Stimulated activated naive B cell treated with anti-CD40 and anti-IgM and Interleukin-4, amounts not matched to agents 10 μg/mL and 1 μg/mL and 100 μg/mL, for 72 hours (primary cell): ENCODE data around the gene SNRPB.

Source experiments
- ATAC-seq, 2 donors: fragments of 150-1000 bp; cut with Tn5 transposase; replicated peaks; 2 replicates each; pipeline ENCODE4 v1.10.0; 2021; ENCODE audit warnings: moderate library complexity in 1 of 2
- DNase-seq: peaks from one replicate; pipeline ENCODE4 v3.0.0; 2021
- H3K27ac Mint-ChIP-seq: one replicate; pipeline ENCODE4 v1.8.0; 2022; ENCODE audit warnings: mild to moderate bottlenecking, mixed read lengths
- H3K27me3 Mint-ChIP-seq, 2 donors: one replicate each; pipeline ENCODE4 v1.8.0; 2022; ENCODE audit warnings: mixed read lengths in 2 of 2
- H3K36me3 Mint-ChIP-seq, 2 donors: one replicate each; pipeline ENCODE4 v1.8.0; 2022; ENCODE audit warnings: mixed read lengths in 2 of 2, mild to moderate bottlenecking in 1 of 2
- H3K4me1 Mint-ChIP-seq, 2 donors: one replicate each; pipeline ENCODE4 v1.8.0; 2022; ENCODE audit warnings: mixed read lengths in 2 of 2, mild to moderate bottlenecking in 1 of 2
- H3K4me3 Mint-ChIP-seq, 2 donors: one replicate each; pipeline ENCODE4 v1.8.0; 2022; ENCODE audit warnings: mild to moderate bottlenecking in 2 of 2, mixed read lengths in 2 of 2, moderate library complexity in 1 of 2
- H3K9me3 Mint-ChIP-seq, 2 donors: one replicate each; pipeline ENCODE4 v1.8.0; 2022; ENCODE audit warnings: mixed read lengths in 2 of 2, mild to moderate bottlenecking in 1 of 2

SNRPB gene

GRCh38 chr20:2462484-2462883 is 8.1 kb downstream of the SNRPB start:
- H3K4me1 Mint-ChIP-seq = peaks cover 12 to 28% of the 10 kb centered on the region in 2 donors
- ATAC-seq (no peak), DNase-seq (no peak)
- H3K27ac Mint-ChIP-seq = peak overlapping the region; percentile 82
- H3K4me3 Mint-ChIP-seq = no peak overlapping the region
- no peaks in the 10 kb centered on the region for H3K27me3 Mint-ChIP-seq
- no peaks in the 10 kb centered on the region for H3K9me3 Mint-ChIP-seq
- H3K36me3 Mint-ChIP-seq = peaks cover 57 to 70% of the 10 kb centered on the region in 2 donors

DNA sequence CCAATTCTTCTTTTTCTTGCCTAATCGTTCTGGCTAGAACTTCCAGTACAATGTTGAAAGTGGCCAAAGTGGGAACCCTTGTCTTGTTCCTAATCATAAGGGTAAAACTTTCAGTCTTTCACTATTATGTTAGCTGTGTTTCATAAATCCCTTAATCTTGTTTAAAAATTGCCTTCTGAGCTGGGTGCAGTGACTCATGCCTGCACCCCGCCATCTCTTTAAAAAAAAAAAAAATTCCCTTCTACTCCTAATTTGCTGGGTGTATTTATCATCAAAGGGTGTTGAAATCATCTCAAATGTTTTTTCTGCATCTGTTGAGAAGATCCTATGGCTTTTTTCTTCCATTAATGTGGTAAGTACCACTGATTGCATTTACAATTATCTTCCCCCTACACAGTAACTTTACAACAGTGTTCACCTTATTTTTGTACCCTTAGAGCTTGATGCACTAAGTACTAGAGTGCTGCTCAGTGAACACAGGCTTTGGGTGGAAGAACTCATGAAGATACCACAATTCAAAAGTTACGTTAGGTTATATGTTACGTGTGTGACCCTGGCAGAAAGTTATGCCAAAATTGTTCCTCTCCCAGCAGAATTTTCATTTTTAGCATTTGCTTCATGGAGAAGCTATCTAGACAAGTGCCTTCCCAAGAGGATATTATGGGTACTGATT is 9.7 kb downstream of the SNRPB start:
- peaks cover 14 to 28% of the 10 kb centered on the region in 2 donors for H3K4me1 Mint-ChIP-seq

DNA sequence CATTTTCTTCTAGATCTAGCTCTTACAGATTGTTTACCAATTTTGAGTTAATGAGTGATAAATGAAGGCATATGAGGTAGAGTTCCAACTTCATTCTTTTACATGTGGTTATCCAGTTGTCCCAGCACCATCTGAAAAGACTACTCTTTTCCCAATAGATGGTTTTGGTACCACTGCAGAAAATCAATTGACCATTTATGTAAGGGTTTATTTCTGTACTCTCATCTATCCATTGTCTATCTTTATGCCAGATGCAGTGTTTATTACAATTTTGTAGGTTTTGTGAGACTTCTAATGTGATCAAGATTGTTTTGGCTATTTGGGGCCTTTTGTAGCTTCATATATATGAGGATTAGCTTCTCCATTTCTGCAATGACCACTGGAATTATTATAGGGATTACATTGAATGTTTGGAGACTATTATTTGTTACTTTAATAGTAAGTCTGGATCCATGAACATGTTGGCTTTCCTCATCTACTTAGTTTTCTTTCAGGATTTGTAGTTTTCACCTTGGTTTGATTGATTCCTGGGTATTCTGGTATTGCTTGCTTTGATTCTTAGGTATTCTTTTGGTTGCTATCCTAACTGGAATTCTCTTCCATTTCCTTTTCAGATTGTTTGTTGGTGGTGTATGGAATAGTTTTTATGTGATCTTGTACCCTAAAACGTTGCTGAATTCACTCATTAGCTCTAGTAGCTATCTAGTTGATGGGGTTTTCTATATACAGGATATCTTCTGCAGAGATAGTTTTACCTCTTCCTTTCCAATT is 10.4 kb downstream of the SNRPB start:
- peaks cover 11 to 28% of the 10 kb centered on the region in 2 donors for H3K4me1 Mint-ChIP-seq
- H3K27me3 Mint-ChIP-seq = no peaks in the 10 kb centered on the region
- H3K36me3 Mint-ChIP-seq = peaks cover 47 to 69% of the 10 kb centered on the region in 2 donors
- ATAC-seq = no peak
- H3K4me3 Mint-ChIP-seq = no peak overlapping the region
- H3K9me3 Mint-ChIP-seq = no peaks in the 10 kb centered on the region
- DNase-seq = no peak
- no peak overlapping the region for H3K27ac Mint-ChIP-seq

More for the DNA sequence above, 9.7 kb downstream of the SNRPB start:
- Mint-ChIP-seq H3K27me3 (no peaks in the 10 kb centered on the region), H3K27ac (no peak overlapping the region), H3K36me3 (peaks cover 54 to 70% of the 10 kb centered on the region in 2 donors), H3K4me3 (no peak overlapping the region), H3K9me3 (no peaks in the 10 kb centered on the region)
- DNase-seq (no peak), ATAC-seq (no peak)

- no peak for ATAC-seq
- DNase-seq = no peak
- H3K4me3 Mint-ChIP-seq = no peak overlapping the region
- no peaks in the 10 kb centered on the region for H3K27me3 Mint-ChIP-seq
- H3K36me3 Mint-ChIP-seq = peaks cover 46 to 65% of the 10 kb centered on the region in 2 donors
- H3K9me3 Mint-ChIP-seq = no peaks in the 10 kb centered on the region
- peak overlapping the region; percentile 31 for H3K27ac Mint-ChIP-seq
- peaks cover 11 to 28% of the 10 kb centered on the region in 2 donors for H3K4me1 Mint-ChIP-seq
These were observed 11.6 kb downstream of the SNRPB start for GRCh38 chr20:2458919-2459499.

GRCh38 chr20:2455771-2456497 is 14.7 kb downstream of the SNRPB start:
- peak overlapping the region; percentile 75 for H3K27ac Mint-ChIP-seq
- DNase-seq (no peak), ATAC-seq (peak in 1 of 2 donors; percentile 47)
- no peak overlapping the region for H3K4me3 Mint-ChIP-seq
- peaks cover 21 to 38% of the 10 kb centered on the region in 2 donors for H3K36me3 Mint-ChIP-seq
- no peaks in the 10 kb centered on the region for H3K27me3 Mint-ChIP-seq
- no peaks in the 10 kb centered on the region for H3K9me3 Mint-ChIP-seq
- H3K4me1 Mint-ChIP-seq = peaks cover 13 to 25% of the 10 kb centered on the region in 2 donors

DNA sequence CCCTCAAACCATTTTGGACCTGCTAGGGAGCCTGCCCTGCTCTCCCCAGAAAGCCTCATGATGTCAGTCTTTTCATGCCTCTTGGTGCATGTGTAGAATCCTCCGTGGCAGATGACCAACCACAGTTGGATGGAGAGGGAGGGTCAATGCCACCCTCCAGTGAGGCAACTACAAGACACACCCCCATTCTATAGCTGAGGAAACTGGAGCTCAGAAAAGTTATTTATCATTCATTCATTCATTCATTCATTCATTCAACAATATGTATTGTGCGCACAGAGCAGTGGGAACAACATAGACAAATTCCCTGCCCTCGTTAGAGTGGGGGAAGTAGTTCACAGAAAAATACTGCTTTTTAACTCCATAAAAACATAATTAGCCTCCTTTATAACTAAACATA is 16.8 kb downstream of the SNRPB start:
- DNase-seq (no peak), ATAC-seq (no peak)
- no peak overlapping the region for H3K27ac Mint-ChIP-seq
- H3K9me3 Mint-ChIP-seq = no peaks in the 10 kb centered on the region
- peaks cover 18 to 34% of the 10 kb centered on the region in 2 donors for H3K4me1 Mint-ChIP-seq
- no peak overlapping the region for H3K4me3 Mint-ChIP-seq
- H3K36me3 Mint-ChIP-seq = peaks cover 7 to 21% of the 10 kb centered on the region in 2 donors
- no peaks in the 10 kb centered on the region for H3K27me3 Mint-ChIP-seq

GRCh38 chr20:2451939-2452732 is 18.5 kb downstream of the SNRPB start:
- Mint-ChIP-seq H3K4me3 (no peak overlapping the region), H3K4me1 (peaks cover 18 to 27% of the 10 kb centered on the region in 2 donors), H3K9me3 (no peaks in the 10 kb centered on the region), H3K27ac (no peak overlapping the region), H3K36me3 (peaks cover 7 to 20% of the 10 kb centered on the region in 2 donors), H3K27me3 (no peaks in the 10 kb centered on the region)
- DNase-seq (peak; percentile 29), ATAC-seq (peak; percentile 48 to 56)

DNA sequence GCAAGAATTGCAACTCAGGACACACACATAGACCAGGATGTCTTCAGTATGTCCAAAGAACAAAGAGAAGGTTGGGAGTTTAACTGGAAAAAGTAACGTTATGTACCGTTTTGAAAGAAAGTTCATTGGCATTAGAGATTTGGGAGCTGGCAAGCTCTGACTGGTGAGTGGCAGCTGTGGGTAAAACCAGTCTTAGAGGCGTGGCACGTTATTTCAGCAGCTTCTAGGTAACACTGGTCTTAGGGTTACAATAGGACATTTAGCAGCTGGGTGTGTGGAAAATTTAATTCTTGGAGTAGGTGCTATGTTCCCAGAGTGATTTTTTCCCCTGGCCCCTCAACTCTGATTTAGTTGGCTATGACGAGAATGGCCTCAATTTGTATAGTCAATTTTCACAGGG is 19.2 kb downstream of the SNRPB start:
- Mint-ChIP-seq H3K4me3 (no peak overlapping the region), H3K27me3 (no peaks in the 10 kb centered on the region), H3K27ac (no peak overlapping the region), H3K36me3 (peaks cover 6 to 18% of the 10 kb centered on the region in 2 donors), H3K9me3 (no peaks in the 10 kb centered on the region), H3K4me1 (peaks cover 12 to 20% of the 10 kb centered on the region in 2 donors)
- no peak for ATAC-seq
- no peak for DNase-seq

DNA sequence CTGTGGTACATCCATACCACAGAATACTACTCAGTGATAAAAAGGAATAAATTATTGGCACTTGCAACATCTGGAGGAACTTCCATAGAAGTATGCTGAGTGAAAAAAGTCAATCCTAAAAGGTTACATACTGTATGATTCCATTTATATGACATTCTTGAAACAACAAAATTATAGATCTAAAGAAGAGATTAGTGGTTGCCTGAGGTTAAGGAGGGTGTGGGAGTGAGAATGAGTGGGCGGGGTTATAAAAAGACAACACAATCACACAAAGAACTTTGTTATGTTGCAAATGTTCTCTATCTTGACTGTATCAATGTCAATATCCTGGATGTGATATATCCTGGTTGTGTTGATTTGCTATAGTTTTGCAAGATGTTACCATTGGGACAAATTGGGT is 21.2 kb downstream of the SNRPB start:
- no peaks in the 10 kb centered on the region for H3K9me3 Mint-ChIP-seq
- H3K27me3 Mint-ChIP-seq = no peaks in the 10 kb centered on the region
- H3K4me3 Mint-ChIP-seq = no peak overlapping the region
- peaks cover 7 to 11% of the 10 kb centered on the region in 2 donors for H3K4me1 Mint-ChIP-seq
- no peak overlapping the region for H3K27ac Mint-ChIP-seq
- no peak for DNase-seq
- no peak for ATAC-seq
- peaks cover 8 to 14% of the 10 kb centered on the region in 2 donors for H3K36me3 Mint-ChIP-seq

GRCh38 chr20:2446845-2447244 is 23.7 kb downstream of the SNRPB start:
- no peak overlapping the region for H3K27ac Mint-ChIP-seq
- DNase-seq (no peak), ATAC-seq (no peak)

DNA sequence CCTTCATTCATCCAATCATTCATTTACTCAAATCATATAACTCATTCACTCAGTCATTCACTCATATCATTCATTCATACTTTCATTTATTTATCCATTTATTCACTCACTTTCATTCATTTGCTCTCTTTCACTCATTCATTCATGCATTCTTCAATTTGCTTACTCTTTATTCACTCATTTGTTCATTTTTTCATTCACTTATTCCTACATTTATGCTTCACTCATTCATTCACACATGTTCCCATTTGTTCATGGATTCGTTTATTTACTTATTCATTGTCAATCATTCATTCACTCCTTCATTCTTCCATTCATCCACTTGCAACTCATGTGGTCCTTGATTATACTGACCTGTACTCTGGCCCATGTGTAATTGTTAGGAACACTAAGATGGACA is 39.4 kb downstream of the SNRPB start:
- H3K36me3 Mint-ChIP-seq = no peaks in the 10 kb centered on the region
- H3K9me3 Mint-ChIP-seq = no peaks in the 10 kb centered on the region
- ATAC-seq = no peak
- no peak overlapping the region for H3K27ac Mint-ChIP-seq
- no peak overlapping the region for H3K4me3 Mint-ChIP-seq
- no peak for DNase-seq
- no peaks in the 10 kb centered on the region for H3K4me1 Mint-ChIP-seq
- peaks cover 33 to 45% of the 10 kb centered on the region in 2 donors for H3K27me3 Mint-ChIP-seq

More at GRCh38 chr20:2446845-2447244, 23.7 kb downstream of the SNRPB start:
- Mint-ChIP-seq H3K4me3 (no peak overlapping the region), H3K27me3 (peaks cover 0 to 3% of the 10 kb centered on the region in 2 donors), H3K9me3 (no peaks in the 10 kb centered on the region), H3K4me1 (peaks cover 5 to 11% of the 10 kb centered on the region in 2 donors), H3K36me3 (peaks cover 8 to 10% of the 10 kb centered on the region in 2 donors)

GRCh38 chr20:2430538-2430937 is 40.1 kb downstream of the SNRPB start:
- Mint-ChIP-seq H3K36me3 (no peaks in the 10 kb centered on the region), H3K4me1 (no peaks in the 10 kb centered on the region), H3K9me3 (no peaks in the 10 kb centered on the region), H3K27ac (no peak overlapping the region), H3K27me3 (peaks cover 33 to 50% of the 10 kb centered on the region in 2 donors), H3K4me3 (no peak overlapping the region)
- DNase-seq (no peak), ATAC-seq (no peak)

- DNase-seq = no peak
These were observed 41.5 kb downstream of the SNRPB start for GRCh38 chr20:2429051-2429450.

More at GRCh38 chr20:2429051-2429450, 41.5 kb downstream of the SNRPB start:
- H3K36me3 Mint-ChIP-seq = no peaks in the 10 kb centered on the region
- ATAC-seq = no peak
- H3K4me3 Mint-ChIP-seq = no peak overlapping the region
- H3K9me3 Mint-ChIP-seq = no peaks in the 10 kb centered on the region
- peaks cover 33 to 50% of the 10 kb centered on the region in 2 donors for H3K27me3 Mint-ChIP-seq
- H3K27ac Mint-ChIP-seq = no peak overlapping the region
- no peaks in the 10 kb centered on the region for H3K4me1 Mint-ChIP-seq
